Thymus (tissue), 11 donors: ENCODE data around the gene CSTF2T. TPM values are rescaled to one million over a fixed set of nuclear protein-coding genes. Genes with fewer than 3 reads are reported as not detected.

Source experiments
- DNase-seq, 9 donors: peaks; one replicate each; pipeline ENCODE4 v3.0.0-alpha.2; 2013; ENCODE audit warnings: low spot score in 9 of 9, low read depth in 6 of 9, missing footprints in 1 of 9
- H3K27ac ChIP-seq, 2 donors: one replicate each; pipeline ENCODE4 v1.5.1; 2013; ENCODE audit warnings: control low read depth in 1 of 2, low read depth in 1 of 2, low read length in 1 of 2, mild to moderate bottlenecking in 1 of 2, moderate library complexity in 1 of 2
- H3K27me3 ChIP-seq, 2 donors: one replicate each; pipeline ENCODE4 v1.5.1; 2013; ENCODE audit warnings: low read length in 1 of 2; ENCODE audit not compliant: control insufficient read depth in 2 of 2, insufficient read depth in 1 of 2
- H3K36me3 ChIP-seq, 2 donors: one replicate each; pipeline ENCODE4 v1.5.1; 2013; ENCODE audit warnings: low read length in 1 of 2, mild to moderate bottlenecking in 1 of 2, moderate library complexity in 1 of 2; ENCODE audit not compliant: control insufficient read depth in 2 of 2, insufficient read depth in 2 of 2
- H3K4me1 ChIP-seq, 2 donors: one replicate each; pipeline ENCODE4 v1.5.1; 2013; ENCODE audit warnings: low read length in 2 of 2; ENCODE audit not compliant: control insufficient read depth in 2 of 2, insufficient read depth in 2 of 2
- H3K4me3 ChIP-seq, 2 donors: one replicate each; pipeline ENCODE4 v1.5.1; 2013; ENCODE audit warnings: low read length in 2 of 2, control low read depth in 1 of 2, mild to moderate bottlenecking in 1 of 2
- H3K9me3 ChIP-seq, 2 donors: one replicate each; pipeline ENCODE4 v1.5.1; 2013; ENCODE audit warnings: low read length in 1 of 2, mild to moderate bottlenecking in 1 of 2; ENCODE audit not compliant: control insufficient read depth in 2 of 2, insufficient read depth in 1 of 2
- WGBS: extraction: QIAGEN DNeasy Blood & Tissue Kit; methylation state at CpG from one replicate; pipeline ENCODE4 v1.1.7; 2013; 5-methylcytosine and 5-hydroxymethylcytosine counted together
- polyA plus RNA-seq: library from polyadenylated mRNA; stranded (reverse); fragments of 200-250 nt; gene quantifications from one replicate; pipeline ENCODE4 v1.2.3, GENCODE V29; 2013
- total RNA-seq: library from RNA; stranded (reverse); fragments of 120-200 nt; gene quantifications from one replicate; pipeline ENCODE4 v1.2.4, GENCODE V29; 2013
- donor health status: healthy.

CSTF2T gene
- total and polyA plus RNA-seq, 2 donors: 23.9 to 24.2 TPM

DNA sequence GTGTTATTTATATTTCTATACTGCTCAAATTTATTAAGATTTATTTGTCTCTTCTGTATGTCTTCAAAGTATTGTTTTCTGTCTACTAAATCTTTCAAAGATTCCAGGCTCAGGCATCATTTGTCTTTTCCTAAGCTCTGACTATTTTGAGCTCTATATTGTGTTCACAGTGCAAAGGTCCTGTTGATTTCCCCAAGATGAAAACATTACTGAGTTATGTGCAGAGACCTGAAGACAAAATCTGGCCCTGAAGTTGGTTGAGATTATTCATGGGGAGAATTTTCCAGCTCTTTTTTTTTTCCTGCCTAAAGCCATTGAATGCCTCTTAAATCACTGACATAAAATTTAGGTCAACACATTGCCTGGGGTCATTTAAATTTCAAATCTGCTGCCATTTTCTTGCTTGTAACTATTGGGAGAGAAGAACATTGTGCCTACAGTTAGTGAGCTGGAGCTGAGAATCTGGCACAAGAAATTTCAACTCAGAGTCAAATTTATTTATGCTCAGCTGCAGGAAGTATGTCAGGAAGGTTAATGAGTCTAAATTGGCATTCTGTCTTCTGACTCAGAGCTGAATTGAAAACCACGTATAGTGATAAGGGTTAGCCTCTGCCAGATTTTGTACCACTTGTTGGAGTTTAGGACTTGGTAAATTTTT, 31.6 kb downstream of the CSTF2T start:
- no peaks in the 10 kb centered on the region for H3K9me3 ChIP-seq
- no peaks in the 10 kb centered on the region for H3K27me3 ChIP-seq
- H3K27ac ChIP-seq: no peak overlapping the region
- no peak for DNase-seq
- 5% methylated on average over 1 of the region's 1 CpG for WGBS
- H3K4me1 ChIP-seq: no peaks in the 10 kb centered on the region
- no peaks in the 10 kb centered on the region for H3K36me3 ChIP-seq
- no peak overlapping the region for H3K4me3 ChIP-seq

DNA sequence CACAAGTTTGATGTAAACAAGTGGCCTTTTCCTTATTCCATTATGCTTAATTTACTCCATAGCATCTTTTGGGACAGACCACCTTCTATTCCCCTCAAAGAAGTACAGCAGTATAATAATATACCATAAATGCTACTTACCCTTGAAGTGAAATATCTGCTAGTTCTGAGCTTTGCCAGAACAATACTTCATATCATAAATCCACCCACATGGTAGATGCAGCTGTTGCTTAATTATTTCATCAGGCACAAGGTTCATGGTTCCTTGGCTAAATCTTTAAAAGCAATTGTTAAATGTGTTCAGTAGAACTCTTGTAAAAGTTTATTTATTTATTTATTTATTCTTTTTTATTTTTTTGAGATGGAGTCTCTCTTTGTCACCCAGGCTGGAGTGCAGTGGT, 32.9 kb downstream of the CSTF2T start:
- Histone ChIP-seq H3K9me3 (no peaks in the 10 kb centered on the region), H3K4me1 (no peaks in the 10 kb centered on the region), H3K4me3 (no peak overlapping the region), H3K27ac (no peak overlapping the region), H3K27me3 (no peaks in the 10 kb centered on the region), H3K36me3 (no peaks in the 10 kb centered on the region)
- no peak for DNase-seq

DNA sequence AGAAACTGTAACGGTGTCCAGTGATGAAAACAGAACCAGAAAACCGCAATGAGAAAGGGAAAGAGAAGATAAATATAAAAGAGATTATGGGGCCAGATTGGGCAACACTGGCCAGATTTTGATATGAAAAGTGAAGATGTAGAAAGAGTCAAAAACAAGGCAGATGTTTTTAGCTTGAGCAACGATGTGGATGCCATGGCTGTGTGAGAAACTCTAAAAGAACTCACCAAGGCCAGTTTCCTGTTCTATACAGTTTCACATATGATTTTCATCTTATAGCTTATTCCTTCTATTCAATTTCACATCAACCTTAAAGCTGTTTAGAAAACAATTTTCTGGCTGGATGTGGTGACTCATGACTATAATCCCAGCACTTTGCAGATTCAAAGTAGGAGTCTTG, 36.3 kb downstream of the CSTF2T start:
- WGBS: 93% methylated on average over 3 of the region's 3 CpGs
- no peaks in the 10 kb centered on the region for H3K9me3 ChIP-seq

DNA sequence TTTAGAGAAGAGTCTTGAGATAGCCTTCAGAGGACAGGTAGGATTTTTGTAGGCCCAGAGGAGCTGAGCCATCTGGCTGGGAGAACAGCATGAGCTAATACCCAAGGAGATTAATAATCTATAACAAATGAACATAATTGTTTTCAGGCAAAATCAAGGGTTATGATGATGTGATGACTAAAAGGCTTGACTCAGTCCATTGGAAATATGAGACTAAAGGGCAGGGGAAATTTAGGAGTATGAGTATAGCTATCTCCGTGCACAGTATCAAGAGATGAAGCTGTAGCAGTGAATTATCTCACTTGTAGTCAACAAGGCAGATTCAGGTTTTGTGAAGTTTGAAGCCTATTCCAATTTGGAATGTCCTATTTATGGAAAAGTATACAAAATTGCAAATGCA, 40.1 kb downstream of the CSTF2T start:
- no peak overlapping the region for H3K27ac ChIP-seq
- 97% methylated on average over 1 of the region's 1 CpG for WGBS
- H3K36me3 ChIP-seq: no peaks in the 10 kb centered on the region
- H3K4me1 ChIP-seq: no peaks in the 10 kb centered on the region
- no peak overlapping the region for H3K4me3 ChIP-seq
- H3K27me3 ChIP-seq: no peaks in the 10 kb centered on the region
- H3K9me3 ChIP-seq: no peaks in the 10 kb centered on the region
- DNase-seq: no peak

More for the DNA sequence above, 36.3 kb downstream of the CSTF2T start:
- Histone ChIP-seq H3K27ac (no peak overlapping the region), H3K4me3 (no peak overlapping the region), H3K27me3 (no peaks in the 10 kb centered on the region), H3K36me3 (no peaks in the 10 kb centered on the region), H3K4me1 (no peaks in the 10 kb centered on the region)
- DNase-seq: no peak

DNA sequence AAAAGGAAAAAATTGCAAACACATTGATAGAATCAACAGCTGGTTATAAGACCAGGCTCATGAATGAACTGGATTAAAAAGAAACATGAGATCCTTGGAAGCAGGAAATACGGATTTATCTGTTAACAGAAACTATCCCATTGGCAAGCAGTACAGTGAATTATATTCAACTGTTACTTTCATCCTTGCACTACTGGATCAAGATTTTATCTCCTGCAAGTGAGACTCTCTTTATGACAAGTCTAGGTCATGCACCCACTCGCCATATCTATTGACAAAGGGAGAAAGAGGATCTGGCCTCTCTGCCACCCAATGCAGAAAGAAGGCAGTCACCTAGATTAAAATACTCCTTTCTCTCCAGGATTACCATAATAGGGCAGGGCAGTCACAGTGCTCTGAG, 41.4 kb downstream of the CSTF2T start:
- H3K4me3 ChIP-seq: no peak overlapping the region
- H3K27me3 ChIP-seq: no peaks in the 10 kb centered on the region
- H3K27ac ChIP-seq: no peak overlapping the region
- H3K36me3 ChIP-seq: no peaks in the 10 kb centered on the region
- H3K4me1 ChIP-seq: no peaks in the 10 kb centered on the region
- no peak for DNase-seq
- no peaks in the 10 kb centered on the region for H3K9me3 ChIP-seq
- WGBS: 85% methylated on average over 2 of the region's 2 CpGs

DNA sequence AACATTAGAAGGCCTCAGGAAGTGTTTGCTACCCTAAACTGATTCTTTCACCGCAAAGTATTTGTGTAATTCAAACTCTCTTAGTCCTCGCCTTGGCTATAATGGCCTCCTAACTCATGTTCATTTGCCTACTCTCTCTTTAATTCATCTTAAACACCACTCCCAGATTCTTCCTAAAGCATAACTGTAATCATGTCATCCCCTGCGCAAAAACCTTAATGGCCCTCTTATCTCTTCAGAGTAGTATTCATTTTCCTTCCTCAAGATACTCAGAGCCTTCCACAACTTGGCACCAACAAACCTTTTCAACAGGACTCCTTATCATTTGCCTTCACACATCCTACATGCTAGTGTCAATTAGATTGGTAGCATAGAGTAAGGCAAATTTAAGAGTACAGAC, 42.9 kb downstream of the CSTF2T start:
- Histone ChIP-seq H3K36me3 (no peaks in the 10 kb centered on the region), H3K4me1 (no peaks in the 10 kb centered on the region), H3K27me3 (no peaks in the 10 kb centered on the region), H3K27ac (no peak overlapping the region), H3K4me3 (no peak overlapping the region), H3K9me3 (no peaks in the 10 kb centered on the region)
- 93% methylated on average over 3 of the region's 3 CpGs for WGBS
- DNase-seq: no peak

DNA sequence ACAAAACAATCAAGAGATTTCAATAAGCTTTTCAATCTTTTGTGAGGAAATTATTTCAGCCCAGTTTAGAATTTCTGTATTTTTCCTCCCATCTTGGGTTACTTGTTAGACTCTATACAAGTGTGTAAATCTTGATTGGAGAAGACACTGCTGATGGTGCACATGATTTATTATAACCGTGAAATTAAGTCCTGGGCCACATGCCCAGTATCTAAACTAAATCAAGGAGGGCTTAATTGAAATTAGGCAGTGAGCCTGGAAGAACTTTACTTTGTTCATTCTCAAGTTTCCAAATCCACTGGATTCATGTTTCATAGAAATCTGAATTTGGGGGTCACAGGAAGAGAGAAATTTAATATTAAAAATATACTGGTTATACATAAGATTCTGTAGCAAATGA, 44.5 kb downstream of the CSTF2T start:
- H3K27ac ChIP-seq: no peak overlapping the region
- no peaks in the 10 kb centered on the region for H3K9me3 ChIP-seq
- no peaks in the 10 kb centered on the region for H3K27me3 ChIP-seq
- H3K4me3 ChIP-seq: no peak overlapping the region
- DNase-seq: no peak
- WGBS: 92% methylated on average over 1 of the region's 1 CpG
- H3K36me3 ChIP-seq: no peaks in the 10 kb centered on the region
- H3K4me1 ChIP-seq: no peaks in the 10 kb centered on the region

DNA sequence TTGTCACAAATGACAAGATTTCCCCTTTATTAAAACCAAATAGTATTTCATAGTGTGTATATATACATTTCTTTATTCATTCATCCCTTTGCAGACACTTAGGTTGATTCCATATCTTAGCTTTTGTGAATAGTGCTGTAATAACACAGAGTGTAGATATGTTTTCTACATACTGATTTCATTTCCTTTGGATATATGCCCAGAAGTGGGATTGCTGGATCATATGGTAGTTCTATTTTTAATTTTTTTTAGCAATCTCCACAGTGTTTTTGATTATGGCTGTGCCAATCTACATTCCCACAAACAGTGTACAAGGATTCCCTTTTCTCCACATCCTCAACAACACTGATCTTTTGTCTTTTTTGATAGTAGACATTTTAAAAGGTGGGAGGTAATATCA, 46.4 kb downstream of the CSTF2T start:
- Histone ChIP-seq H3K27ac (no peak overlapping the region), H3K36me3 (no peaks in the 10 kb centered on the region), H3K27me3 (no peaks in the 10 kb centered on the region), H3K4me3 (no peak overlapping the region), H3K4me1 (no peaks in the 10 kb centered on the region), H3K9me3 (no peaks in the 10 kb centered on the region)
- no peak for DNase-seq

DNA sequence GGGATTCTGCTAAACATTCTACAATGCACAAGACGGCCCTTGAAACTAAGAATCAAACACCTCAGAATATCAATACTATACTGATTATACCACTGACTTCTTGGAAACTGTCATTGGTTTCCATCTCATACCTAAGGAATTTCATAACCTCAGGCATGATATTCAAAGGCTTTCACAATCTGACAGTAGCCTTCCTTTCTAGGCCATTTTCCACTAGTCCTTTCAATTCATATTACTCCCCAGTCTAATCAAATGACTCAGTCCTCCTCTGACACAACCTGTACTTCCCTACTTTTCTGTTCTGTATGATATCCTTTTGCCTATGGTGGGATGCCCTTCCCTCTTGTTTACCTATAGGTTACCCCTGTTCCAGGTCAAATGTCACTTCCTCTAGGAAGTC, 48.3 kb downstream of the CSTF2T start:
- H3K27ac ChIP-seq: no peak overlapping the region
- no peaks in the 10 kb centered on the region for H3K36me3 ChIP-seq
- H3K4me1 ChIP-seq: no peaks in the 10 kb centered on the region
- 100% methylated on average over 1 of the region's 1 CpG for WGBS
- H3K4me3 ChIP-seq: no peak overlapping the region
- no peaks in the 10 kb centered on the region for H3K9me3 ChIP-seq
- DNase-seq: no peak
- no peaks in the 10 kb centered on the region for H3K27me3 ChIP-seq

DNA sequence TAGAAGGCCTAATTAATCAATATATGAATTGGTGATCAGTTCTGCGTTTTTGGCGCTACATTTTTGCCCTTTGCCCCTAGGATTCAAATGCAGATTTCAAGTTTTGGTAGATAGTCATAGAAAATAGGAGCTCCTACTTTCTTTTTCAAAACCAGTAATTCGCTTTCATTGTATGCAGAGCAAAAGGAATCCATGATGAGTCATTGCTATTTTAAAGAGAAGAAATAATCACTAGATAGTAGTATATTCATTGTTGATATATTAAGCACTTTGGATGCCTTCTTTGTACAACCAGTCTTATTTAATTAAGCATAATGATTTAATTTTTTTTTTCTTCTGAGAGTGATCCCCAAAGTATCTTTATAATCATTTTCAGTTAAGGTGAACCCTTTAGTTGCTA, 50.3 kb downstream of the CSTF2T start:
- H3K9me3 ChIP-seq: no peaks in the 10 kb centered on the region
- DNase-seq: no peak
- no peaks in the 10 kb centered on the region for H3K4me1 ChIP-seq
- H3K36me3 ChIP-seq: no peaks in the 10 kb centered on the region
- H3K27me3 ChIP-seq: no peaks in the 10 kb centered on the region
- H3K27ac ChIP-seq: no peak overlapping the region
- H3K4me3 ChIP-seq: no peak overlapping the region
- WGBS: 97% methylated on average over 3 of the region's 3 CpGs
